Thoracic aorta (tissue), 2 donors: ENCODE data around the gene POM121L12. TPM values are rescaled to one million over a fixed set of nuclear protein-coding genes. Genes with fewer than 3 reads are reported as not detected.

Source experiments
- ATAC-seq: fragments of 150-250 bp; one replicate; pipeline ENCODE4 v1.8.0; 2017; ENCODE audit warnings: low read depth; ENCODE audit not compliant: insufficient number of reproducible peaks, low FRiP score
- DNase-seq: peaks from one replicate; pipeline ENCODE4 v3.0.0-alpha.2; 2020; ENCODE audit warnings: low spot score
- H3K27ac ChIP-seq, 2 donors: fragments of 200-600 bp; sonication (generic); 1 replicate in 1 of 2; 2 replicates in 1 of 2; pipeline ENCODE4 v1.5.1; 2016; ENCODE audit warnings: mild to moderate bottlenecking in 2 of 2, moderate library complexity in 2 of 2
- H3K27me3 ChIP-seq: fragments of 200-600 bp; sonication (generic); replicated peaks from 2 replicates; pipeline ENCODE4 v1.6.0; 2016; ENCODE audit warnings: mild to moderate bottlenecking; ENCODE audit not compliant: insufficient read depth
- H3K36me3 ChIP-seq: fragments of 200-600 bp; sonication (generic); one replicate; pipeline ENCODE4 v1.5.1; 2016
- H3K4me1 ChIP-seq, 2 donors: fragments of 200-600 bp; sonication (generic); 1 replicate in 1 of 2; 2 replicates in 1 of 2; pipeline versions ENCODE4 v1.5.1 to v1.6.0; 2016; ENCODE audit warnings: low read depth in 2 of 2, mild to moderate bottlenecking in 1 of 2; ENCODE audit not compliant: control insufficient read depth in 1 of 2
- H3K4me3 ChIP-seq: fragments of 200-600 bp; sonication (generic); 2 replicates; pipeline ENCODE4 v1.5.1; 2016; ENCODE audit warnings: mild to moderate bottlenecking
- H3K9me3 ChIP-seq: fragments of 200-600 bp; sonication (generic); 2 replicates; pipeline ENCODE4 v1.5.1; 2016
- total RNA-seq, 2 donors: library from RNA; depleted of rRNA; stranded (reverse); fragments of >200 nt; gene quantifications; one replicate each; pipeline versions ENCODE4 v1.1.0 to v1.2.3, GENCODE V29; 2016
- TF ChIP-seq, protein P1 (sequence below): fragments of 200-600 bp; sonication (generic); IDR thresholded peaks from one replicate; pipeline ENCODE4 v1.5.1; 2019; ENCODE audit warnings: antibody characterized with exemption

POM121L12 gene
- total RNA-seq, 2 donors from 2014 or later, result not detected

DNA sequence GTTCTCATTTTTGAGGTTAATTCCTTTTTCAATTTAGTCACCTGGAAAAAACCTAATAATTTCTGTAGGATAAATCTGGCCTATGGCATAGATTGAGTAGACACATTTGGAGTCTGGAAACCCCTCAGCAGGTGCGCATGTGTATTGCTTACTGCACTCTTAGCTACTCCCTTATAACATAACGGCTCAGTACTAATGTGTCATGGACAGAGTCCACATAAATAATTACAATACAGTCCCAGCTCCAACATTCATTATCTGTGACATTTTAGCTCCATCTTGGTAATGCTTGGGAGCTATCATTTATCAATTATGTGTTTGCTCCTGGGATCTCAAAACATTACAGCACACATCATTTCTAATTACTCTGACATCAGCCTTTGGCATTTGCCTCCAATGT, 33.2 kb downstream of the POM121L12 start:
- no peaks in the 10 kb centered on the region for H3K27me3 ChIP-seq
- no peak overlapping the region for H3K27ac ChIP-seq
- no peaks in the 10 kb centered on the region for H3K4me1 ChIP-seq
- H3K4me3 ChIP-seq, result no peak overlapping the region
- H3K36me3 ChIP-seq, result no peaks in the 10 kb centered on the region
- no peaks in the 10 kb centered on the region for H3K9me3 ChIP-seq
- ATAC-seq, result no peak
- TF ChIP-seq, protein P1, sequence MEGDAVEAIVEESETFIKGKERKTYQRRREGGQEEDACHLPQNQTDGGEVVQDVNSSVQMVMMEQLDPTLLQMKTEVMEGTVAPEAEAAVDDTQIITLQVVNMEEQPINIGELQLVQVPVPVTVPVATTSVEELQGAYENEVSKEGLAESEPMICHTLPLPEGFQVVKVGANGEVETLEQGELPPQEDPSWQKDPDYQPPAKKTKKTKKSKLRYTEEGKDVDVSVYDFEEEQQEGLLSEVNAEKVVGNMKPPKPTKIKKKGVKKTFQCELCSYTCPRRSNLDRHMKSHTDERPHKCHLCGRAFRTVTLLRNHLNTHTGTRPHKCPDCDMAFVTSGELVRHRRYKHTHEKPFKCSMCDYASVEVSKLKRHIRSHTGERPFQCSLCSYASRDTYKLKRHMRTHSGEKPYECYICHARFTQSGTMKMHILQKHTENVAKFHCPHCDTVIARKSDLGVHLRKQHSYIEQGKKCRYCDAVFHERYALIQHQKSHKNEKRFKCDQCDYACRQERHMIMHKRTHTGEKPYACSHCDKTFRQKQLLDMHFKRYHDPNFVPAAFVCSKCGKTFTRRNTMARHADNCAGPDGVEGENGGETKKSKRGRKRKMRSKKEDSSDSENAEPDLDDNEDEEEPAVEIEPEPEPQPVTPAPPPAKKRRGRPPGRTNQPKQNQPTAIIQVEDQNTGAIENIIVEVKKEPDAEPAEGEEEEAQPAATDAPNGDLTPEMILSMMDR, result no peak
- DNase-seq, result no peak

DNA sequence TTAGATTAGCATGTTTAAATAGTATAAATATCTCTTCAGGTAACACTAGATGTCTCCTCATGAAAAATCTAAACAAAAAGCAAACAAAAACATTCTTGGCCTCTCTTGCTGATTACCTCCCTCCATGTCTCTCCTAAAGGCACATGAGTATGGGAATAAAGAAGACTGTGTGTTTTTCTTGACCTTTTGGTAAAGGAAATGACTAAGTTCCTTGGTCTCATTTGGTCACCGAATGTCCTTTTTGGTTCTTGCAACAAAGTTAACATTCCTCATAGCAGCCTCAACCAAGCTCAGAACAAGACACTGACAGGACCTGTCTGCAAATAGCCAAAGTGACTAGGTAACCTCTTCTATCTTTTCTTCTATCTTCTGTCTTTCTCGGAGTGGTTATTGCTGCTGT, 35.5 kb downstream of the POM121L12 start:
- TF ChIP-seq, protein P1, result no peak
- no peak for DNase-seq
- Histone ChIP-seq H3K27ac (no peak overlapping the region), H3K27me3 (no peaks in the 10 kb centered on the region), H3K4me1 (no peaks in the 10 kb centered on the region), H3K9me3 (no peaks in the 10 kb centered on the region), H3K4me3 (no peak overlapping the region), H3K36me3 (no peaks in the 10 kb centered on the region)
- no peak for ATAC-seq
